22Rv1 (cell line): Measurements from ENCODE around the gene CS.

Experiments used
- ZFX ChIP-seq: fragments of 450-650 bp; IDR thresholded peaks from 2 replicates; pipeline ENCODE4 v1.6.1; 2017; ENCODE audit warnings: antibody characterized with exemption, borderline replicate concordance
- TF ChIP-seq, protein P1 (sequence below): fragments of 450-650 bp; IDR thresholded peaks from 2 replicates; pipeline ENCODE4 v1.5.1; 2017; ENCODE audit warnings: mild to moderate bottlenecking

DNA sequence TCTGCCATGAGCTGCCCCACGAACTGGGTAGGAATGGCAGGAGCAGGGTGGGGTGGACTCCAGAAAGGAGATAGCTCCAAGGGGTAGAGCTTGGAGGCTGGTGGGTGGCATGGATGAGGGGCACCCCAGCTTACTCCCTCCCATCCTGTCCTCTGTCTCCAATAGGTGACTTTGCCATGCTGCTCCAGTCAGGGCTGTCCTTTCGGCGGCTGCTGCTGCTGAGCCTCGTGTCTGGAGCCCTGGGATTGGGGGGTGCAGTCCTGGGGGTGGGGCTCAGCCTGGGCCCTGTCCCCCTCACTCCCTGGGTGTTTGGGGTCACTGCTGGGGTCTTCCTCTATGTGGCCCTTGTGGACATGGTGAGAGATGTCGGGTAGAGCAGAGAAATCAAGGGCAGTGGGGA lies 63.1 kb downstream of the CS start:
- TF ChIP-seq, protein P1, sequence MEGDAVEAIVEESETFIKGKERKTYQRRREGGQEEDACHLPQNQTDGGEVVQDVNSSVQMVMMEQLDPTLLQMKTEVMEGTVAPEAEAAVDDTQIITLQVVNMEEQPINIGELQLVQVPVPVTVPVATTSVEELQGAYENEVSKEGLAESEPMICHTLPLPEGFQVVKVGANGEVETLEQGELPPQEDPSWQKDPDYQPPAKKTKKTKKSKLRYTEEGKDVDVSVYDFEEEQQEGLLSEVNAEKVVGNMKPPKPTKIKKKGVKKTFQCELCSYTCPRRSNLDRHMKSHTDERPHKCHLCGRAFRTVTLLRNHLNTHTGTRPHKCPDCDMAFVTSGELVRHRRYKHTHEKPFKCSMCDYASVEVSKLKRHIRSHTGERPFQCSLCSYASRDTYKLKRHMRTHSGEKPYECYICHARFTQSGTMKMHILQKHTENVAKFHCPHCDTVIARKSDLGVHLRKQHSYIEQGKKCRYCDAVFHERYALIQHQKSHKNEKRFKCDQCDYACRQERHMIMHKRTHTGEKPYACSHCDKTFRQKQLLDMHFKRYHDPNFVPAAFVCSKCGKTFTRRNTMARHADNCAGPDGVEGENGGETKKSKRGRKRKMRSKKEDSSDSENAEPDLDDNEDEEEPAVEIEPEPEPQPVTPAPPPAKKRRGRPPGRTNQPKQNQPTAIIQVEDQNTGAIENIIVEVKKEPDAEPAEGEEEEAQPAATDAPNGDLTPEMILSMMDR, result no peak
- TF ChIP-seq ZFX, result no peak
